Right atrium auricular region (tissue), 2 donors: ENCODE measurements around the gene PTEN. TPM values are rescaled to one million over a fixed set of nuclear protein-coding genes. Genes with fewer than 3 reads are reported as not detected.

Experiments used
- DNase-seq: peaks from one replicate; pipeline ENCODE4 v3.0.0-alpha.2; 2019; ENCODE audit warnings: low spot score
- H3K27ac ChIP-seq, 2 donors: fragments of 200-600 bp; sonication (generic); 1 replicate in 1 of 2; 2 replicates in 1 of 2; pipeline ENCODE4 v1.5.1; 2016 to 2019
- H3K27me3 ChIP-seq, 2 donors: fragments of 200-600 bp; sonication (generic); one replicate each; pipeline versions ENCODE4 v1.5.1 to v1.6.0; 2017 to 2019
- H3K36me3 ChIP-seq: fragments of 200-600 bp; sonication (generic); one replicate; pipeline ENCODE4 v1.5.1; 2016
- H3K4me1 ChIP-seq, 2 donors: fragments of 200-600 bp; sonication (generic); one replicate each; pipeline versions ENCODE4 v1.5.1 to v1.6.0; 2017 to 2019
- H3K4me3 ChIP-seq, 2 donors: fragments of 200-600 bp; sonication (generic); 1 replicate in 1 of 2; 2 replicates in 1 of 2; pipeline ENCODE4 v1.5.1; 2017 to 2019; ENCODE audit warnings: mild to moderate bottlenecking in 1 of 2, moderate library complexity in 1 of 2
- H3K9me3 ChIP-seq, 2 donors: fragments of 200-600 bp; sonication (generic); one replicate each; pipeline ENCODE4 v1.5.1; 2019
- total RNA-seq, 2 donors: library from RNA; depleted of rRNA; stranded (reverse); fragments of >200 nt; gene quantifications; one replicate each; pipeline ENCODE4 v1.1.0, GENCODE V29; 2016
- TF ChIP-seq, protein P1 (sequence below), 2 donors: fragments of 200-600 bp; sonication (generic); IDR thresholded peaks; one replicate each; pipeline ENCODE4 v1.5.1; 2019; ENCODE audit warnings: antibody characterized with exemption in 2 of 2

PTEN gene
- total RNA-seq, 2 donors from 2014 or later = 46.5 to 55.9 TPM

DNA sequence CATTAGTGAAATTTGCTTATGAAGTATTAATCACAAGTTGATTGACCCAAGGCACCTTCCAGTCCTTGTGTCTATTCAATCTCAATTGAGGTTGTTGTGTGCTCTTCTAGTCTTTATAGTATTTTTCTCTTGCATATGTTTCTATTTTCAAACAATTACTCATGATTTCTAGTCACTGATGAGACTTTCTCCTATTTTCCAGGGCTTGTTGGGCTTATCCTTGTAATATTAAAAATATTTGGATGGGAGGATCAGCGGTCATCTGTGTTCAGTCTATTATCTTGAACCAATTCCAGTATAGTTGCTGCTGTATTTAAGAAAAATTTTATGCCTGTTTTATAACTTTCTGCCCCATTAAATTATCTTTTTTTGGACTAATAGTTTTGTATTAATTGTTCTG lies 154.4 kb downstream of the PTEN start:
- Histone ChIP-seq H3K27ac (no peak overlapping the region), H3K4me1 (no peaks in the 10 kb centered on the region), H3K27me3 (no peaks in the 10 kb centered on the region), H3K4me3 (no peak overlapping the region), H3K36me3 (no peaks in the 10 kb centered on the region), H3K9me3 (no peaks in the 10 kb centered on the region)
- DNase-seq = no peak
- TF ChIP-seq, protein P1, sequence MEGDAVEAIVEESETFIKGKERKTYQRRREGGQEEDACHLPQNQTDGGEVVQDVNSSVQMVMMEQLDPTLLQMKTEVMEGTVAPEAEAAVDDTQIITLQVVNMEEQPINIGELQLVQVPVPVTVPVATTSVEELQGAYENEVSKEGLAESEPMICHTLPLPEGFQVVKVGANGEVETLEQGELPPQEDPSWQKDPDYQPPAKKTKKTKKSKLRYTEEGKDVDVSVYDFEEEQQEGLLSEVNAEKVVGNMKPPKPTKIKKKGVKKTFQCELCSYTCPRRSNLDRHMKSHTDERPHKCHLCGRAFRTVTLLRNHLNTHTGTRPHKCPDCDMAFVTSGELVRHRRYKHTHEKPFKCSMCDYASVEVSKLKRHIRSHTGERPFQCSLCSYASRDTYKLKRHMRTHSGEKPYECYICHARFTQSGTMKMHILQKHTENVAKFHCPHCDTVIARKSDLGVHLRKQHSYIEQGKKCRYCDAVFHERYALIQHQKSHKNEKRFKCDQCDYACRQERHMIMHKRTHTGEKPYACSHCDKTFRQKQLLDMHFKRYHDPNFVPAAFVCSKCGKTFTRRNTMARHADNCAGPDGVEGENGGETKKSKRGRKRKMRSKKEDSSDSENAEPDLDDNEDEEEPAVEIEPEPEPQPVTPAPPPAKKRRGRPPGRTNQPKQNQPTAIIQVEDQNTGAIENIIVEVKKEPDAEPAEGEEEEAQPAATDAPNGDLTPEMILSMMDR (IDR thresholded peaks at IDR 0.05) = no peak

DNA sequence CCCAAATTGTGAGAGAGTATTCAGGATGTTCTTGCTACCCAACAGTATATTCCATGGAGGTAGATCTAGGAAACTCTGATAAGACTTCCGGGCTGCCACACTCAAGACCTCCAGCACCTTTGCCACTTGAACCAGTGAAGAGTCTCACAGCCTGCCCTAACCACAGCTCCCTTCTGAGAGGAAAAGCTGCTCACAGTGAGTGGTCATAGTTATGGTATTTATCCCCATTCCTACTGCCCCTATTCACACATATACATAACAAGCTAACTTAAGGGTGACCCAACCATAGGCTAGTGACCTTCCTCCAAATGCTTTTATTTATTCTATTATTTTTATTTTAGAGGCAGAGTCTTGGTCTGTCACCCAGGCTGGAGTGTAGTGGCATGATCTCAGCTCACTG lies 156.3 kb downstream of the PTEN start:
- TF ChIP-seq, protein P1 (IDR thresholded peaks at IDR 0.05) = no peak
- no peaks in the 10 kb centered on the region for H3K36me3 ChIP-seq

More for the DNA sequence above, 156.3 kb downstream of the PTEN start:
- H3K27ac ChIP-seq = no peak overlapping the region
- no peaks in the 10 kb centered on the region for H3K9me3 ChIP-seq
- DNase-seq = no peak
- H3K27me3 ChIP-seq = no peaks in the 10 kb centered on the region
- no peaks in the 10 kb centered on the region for H3K4me1 ChIP-seq
- H3K4me3 ChIP-seq = no peak overlapping the region

Other genes starting within 250 kb of the PTEN start
- 10 to 100 TPM; 13.4 to 26.6 TPM for gene PAPSS2, start 203.7 kb upstream of the PTEN start, total RNA-seq
- gene ATAD1, start 45.4 kb upstream of the PTEN start, total RNA-seq = 10 to 100 TPM; 59.5 to 80.3 TPM
- gene KLLN, start 92 bp upstream of the PTEN start, total RNA-seq = under 1 TPM; 0.28 to 0.56 TPM